DMS 273 (cell line): ENCODE results near the gene BRIX1.
"Not testable (repeated sequence)": the region's sequence is repeated elsewhere in the genome, so short reads cannot be mapped to it uniquely, and the experiment has no call there.

Experiments used
- DNase-seq: peaks from one replicate; lab custom pipeline; 2025; ENCODE audit not compliant: unreplicated experiment; lab: John Stamatoyannopoulos, UW

Gene BRIX1

GRCh38 chr5:34957857-34958690, 42.6 kb downstream of the BRIX1 start:
- DNase-seq, result peak; percentile 60

- DNase-seq, result no peak
Measured at GRCh38 chr5:34959323-34959722, 43.8 kb downstream of the BRIX1 start.

- no peak for DNase-seq
Measured at GRCh38 chr5:34967540-34967939, 52.0 kb downstream of the BRIX1 start.

GRCh38 chr5:34968258-34968657, 52.7 kb downstream of the BRIX1 start:
- no peak for DNase-seq

GRCh38 chr5:34970552-34970951, 55.0 kb downstream of the BRIX1 start:
- no peak for DNase-seq

GRCh38 chr5:34971655-34972054, 56.1 kb downstream of the BRIX1 start:
- not testable (repeated sequence) for DNase-seq
